Stomach (tissue), 9 donors: Measurements from ENCODE around the gene DLG2. TPM values are rescaled to one million over a fixed set of nuclear protein-coding genes. Genes with fewer than 3 reads are reported as not detected.
A peak's percentile ranks its signal among the peaks of the same experiment; 100 is the strongest.

Experiments
- DNase-seq, 2 donors: peaks; one replicate each; pipeline versions ENCODE4 v3.0.0 to v3.0.0-alpha.2; 2013 to 2019
- H3K27ac ChIP-seq, 5 donors: fragments of 200-600 bp in 4 of 5; sonication (generic) in 4 of 5; one replicate each; pipeline ENCODE4 v1.5.1; 2013 to 2019; ENCODE audit warnings: mild to moderate bottlenecking in 1 of 5, moderate library complexity in 1 of 5
- H3K27me3 ChIP-seq, 3 donors: fragments of 200-600 bp; sonication (generic); one replicate each; pipeline ENCODE4 v1.5.1; 2017 to 2019; ENCODE audit warnings: mixed run types in 1 of 3
- H3K36me3 ChIP-seq, 4 donors: fragments of 200-600 bp; sonication (generic); 1 replicate in 3 of 4; 2 replicates in 1 of 4; pipeline ENCODE4 v1.5.1; 2016 to 2019
- H3K4me1 ChIP-seq, 4 donors: fragments of 200-600 bp; sonication (generic); one replicate each; pipeline ENCODE4 v1.5.1; 2016 to 2019
- H3K4me3 ChIP-seq, 4 donors: fragments of 200-600 bp; sonication (generic) in 3 of 4; one replicate each; pipeline ENCODE4 v1.5.1; 2016 to 2019; ENCODE audit warnings: mild to moderate bottlenecking in 1 of 4
- H3K9me3 ChIP-seq, 4 donors: fragments of 200-600 bp; sonication (generic); one replicate each; pipeline ENCODE4 v1.5.1; 2016 to 2019
- EP300 ChIP-seq: sonication (generic); formaldehyde crosslinking; IDR thresholded peaks from one replicate; pipeline ENCODE4 v1.6.1; 2017; ENCODE audit warnings: antibody characterized with exemption
- POLR2A ChIP-seq, 4 donors: fragments of 450-650 bp; IDR thresholded peaks; one replicate each; pipeline ENCODE4 v1.6.1; 2016; ENCODE audit warnings: antibody characterized with exemption in 4 of 4, control low read depth in 2 of 4, mild to moderate bottlenecking in 1 of 4, moderate library complexity in 1 of 4
- POLR2AphosphoS5 ChIP-seq, 3 donors: sonication (generic); formaldehyde crosslinking; IDR thresholded peaks; one replicate each; pipeline ENCODE4 v1.6.1; 2016; ENCODE audit warnings: antibody characterized with exemption in 3 of 3
- WGBS, 5 donors: extraction: QIAGEN DNeasy Blood & Tissue Kit in 3 of 5; methylation state at CpG; one replicate each; pipeline versions ENCODE4 v1.1.5 to v1.1.7; 2013 to 2018; 5-methylcytosine and 5-hydroxymethylcytosine counted together
- intact Hi-C: fragments of 100-400 bp; cut with DNase I; formaldehyde crosslinking; loops from one replicate; pipeline ENCODE4 v1.15.1; 2023; ENCODE audit warnings: low total_unique reads
- polyA plus RNA-seq, 3 donors: library from polyadenylated mRNA; stranded (reverse); fragments of 200-250 nt; gene quantifications; one replicate each; pipeline ENCODE4 v1.2.3, GENCODE V29; 2013
- total RNA-seq, 5 donors: library from RNA; depleted of rRNA; stranded (reverse); fragments of >200 nt; gene quantifications; one replicate each; pipeline versions ENCODE4 v1.1.0 to v1.2.3, GENCODE V29; 2014 to 2016
- TF ChIP-seq, protein P1 (sequence below), 7 experiments: fragments of 450-650 bp in 4 of 7; fragments of 200-600 bp in 3 of 7; sonication (generic) in 3 of 7; IDR thresholded peaks; one replicate each; pipeline ENCODE4 v1.5.1; 2016 to 2019; ENCODE audit warnings: antibody characterized with exemption in 7 of 7, control low read depth in 2 of 7, mild to moderate bottlenecking in 1 of 7
- donor health status: healthy with polysubstance abuse.
- donor health status: Bipolar disorder and iron deficiency.
- donor health status: healthy.

Gene DLG2
- total and polyA plus RNA-seq, 8 donors, result 1.3 to 19.1 (median 3.5) TPM

DNA sequence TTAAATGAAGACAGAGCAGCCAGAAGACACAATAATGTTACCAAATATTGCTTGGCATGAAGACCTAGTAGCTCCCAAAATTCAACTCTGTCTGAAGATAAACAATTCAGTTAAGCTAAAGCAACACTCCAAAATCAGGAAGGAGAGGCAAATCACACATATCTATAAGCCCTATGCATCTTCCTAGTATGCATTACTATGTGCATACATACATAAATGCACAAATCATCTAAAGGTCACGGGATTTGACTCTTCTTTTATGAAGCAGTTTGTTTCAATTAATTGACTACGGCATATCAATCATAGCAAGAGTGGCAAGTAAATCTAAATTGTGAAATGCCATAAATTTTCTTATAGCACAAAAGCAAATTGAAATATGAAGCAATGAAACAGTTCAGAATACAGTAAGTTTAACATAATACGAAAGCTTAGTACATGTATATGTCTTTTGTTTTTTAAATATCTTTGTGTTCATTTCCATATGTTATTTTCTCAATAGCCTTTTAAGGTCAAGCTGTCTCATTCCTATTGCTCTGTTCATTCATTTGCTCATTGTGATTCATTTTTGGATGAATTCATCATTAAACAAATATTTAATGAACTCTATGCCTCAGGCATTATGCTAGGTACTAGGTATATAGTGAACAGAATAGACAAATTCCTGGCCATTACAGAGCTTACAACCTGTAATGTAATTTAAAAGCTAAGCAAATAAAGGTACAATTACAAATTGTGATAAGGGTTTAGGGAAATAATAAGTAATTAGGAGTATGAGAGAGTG is 540.5 kb downstream of the DLG2 start:
- 78 to 92% (median 85%) methylated on average over 3 of the region's 3 CpGs for WGBS, 5 donors
- no peaks in the 10 kb centered on the region for H3K36me3 ChIP-seq
- intact Hi-C loops, result no loop called here
- no peak for DNase-seq
- H3K27me3 ChIP-seq, result no peaks in the 10 kb centered on the region
- no peak overlapping the region for H3K27ac ChIP-seq
- no peaks in the 10 kb centered on the region for H3K4me1 ChIP-seq
- no peak for TF ChIP-seq POLR2A (IDR thresholded peaks at IDR 0.05)
- no peak for TF ChIP-seq EP300
- TF ChIP-seq, protein P1, sequence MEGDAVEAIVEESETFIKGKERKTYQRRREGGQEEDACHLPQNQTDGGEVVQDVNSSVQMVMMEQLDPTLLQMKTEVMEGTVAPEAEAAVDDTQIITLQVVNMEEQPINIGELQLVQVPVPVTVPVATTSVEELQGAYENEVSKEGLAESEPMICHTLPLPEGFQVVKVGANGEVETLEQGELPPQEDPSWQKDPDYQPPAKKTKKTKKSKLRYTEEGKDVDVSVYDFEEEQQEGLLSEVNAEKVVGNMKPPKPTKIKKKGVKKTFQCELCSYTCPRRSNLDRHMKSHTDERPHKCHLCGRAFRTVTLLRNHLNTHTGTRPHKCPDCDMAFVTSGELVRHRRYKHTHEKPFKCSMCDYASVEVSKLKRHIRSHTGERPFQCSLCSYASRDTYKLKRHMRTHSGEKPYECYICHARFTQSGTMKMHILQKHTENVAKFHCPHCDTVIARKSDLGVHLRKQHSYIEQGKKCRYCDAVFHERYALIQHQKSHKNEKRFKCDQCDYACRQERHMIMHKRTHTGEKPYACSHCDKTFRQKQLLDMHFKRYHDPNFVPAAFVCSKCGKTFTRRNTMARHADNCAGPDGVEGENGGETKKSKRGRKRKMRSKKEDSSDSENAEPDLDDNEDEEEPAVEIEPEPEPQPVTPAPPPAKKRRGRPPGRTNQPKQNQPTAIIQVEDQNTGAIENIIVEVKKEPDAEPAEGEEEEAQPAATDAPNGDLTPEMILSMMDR (IDR thresholded peaks at IDR 0.05), result no peak
- no peak for TF ChIP-seq POLR2AphosphoS5 (IDR thresholded peaks at IDR 0.05)
- H3K9me3 ChIP-seq, result peaks cover 0 to under 1% (median 0%) of the 10 kb centered on the region in 4 donors
- H3K4me3 ChIP-seq, result no peak overlapping the region

DNA sequence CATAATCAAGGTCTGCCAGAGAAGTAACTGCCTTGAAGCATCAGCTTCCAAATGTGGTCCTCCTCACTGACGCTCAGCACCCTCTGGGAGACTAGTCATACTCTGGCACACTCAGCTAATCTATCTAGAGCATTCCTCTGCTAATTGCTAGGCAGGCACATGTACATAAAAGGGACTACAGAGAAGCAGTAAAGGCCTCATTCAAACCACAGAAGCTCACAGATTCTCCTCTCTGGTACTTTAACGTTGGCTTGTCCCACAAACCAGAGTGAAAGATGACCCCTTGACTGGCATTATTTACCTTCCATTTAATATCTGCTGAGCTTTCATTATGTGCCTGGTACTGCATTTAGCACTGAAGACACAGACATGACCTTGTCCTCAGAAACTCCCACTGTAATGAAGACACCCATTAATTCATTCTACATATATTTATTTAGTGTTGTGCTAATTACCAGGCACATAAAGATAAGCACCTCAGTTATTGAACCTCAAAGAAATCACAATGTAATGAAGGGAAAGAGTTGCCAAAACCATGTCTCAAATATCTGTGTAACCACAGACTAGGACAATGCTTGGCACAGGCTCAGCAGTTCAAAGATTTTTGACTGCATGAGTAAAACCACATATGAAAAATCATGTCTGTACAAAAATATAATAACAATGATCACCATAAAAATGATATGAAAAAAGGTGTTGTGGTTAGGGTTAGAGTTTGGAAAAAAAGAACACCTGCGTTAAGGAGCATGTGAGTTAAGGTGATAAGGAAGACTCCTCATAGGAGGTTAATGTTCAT is 550.4 kb downstream of the DLG2 start:
- no peaks in the 10 kb centered on the region for H3K27me3 ChIP-seq
- TF ChIP-seq, protein P1 (IDR thresholded peaks at IDR 0.05), result no peak
- TF ChIP-seq POLR2A (IDR thresholded peaks at IDR 0.05) (no peak), EP300 (no peak), POLR2AphosphoS5 (IDR thresholded peaks at IDR 0.05) (no peak)
- intact Hi-C loops, result no loop called here
- no peak overlapping the region for H3K27ac ChIP-seq
- H3K4me3 ChIP-seq, result no peak overlapping the region
- H3K4me1 ChIP-seq, result no peaks in the 10 kb centered on the region
- 44 to 53% (median 51%) methylated on average over 3 of the region's 3 CpGs for WGBS, 5 donors
- no peaks in the 10 kb centered on the region for H3K36me3 ChIP-seq
- peaks cover 0 to 4% (median 2%) of the 10 kb centered on the region in 4 donors for H3K9me3 ChIP-seq
- peak in 1 of 2 donors; percentile 4 for DNase-seq

DNA sequence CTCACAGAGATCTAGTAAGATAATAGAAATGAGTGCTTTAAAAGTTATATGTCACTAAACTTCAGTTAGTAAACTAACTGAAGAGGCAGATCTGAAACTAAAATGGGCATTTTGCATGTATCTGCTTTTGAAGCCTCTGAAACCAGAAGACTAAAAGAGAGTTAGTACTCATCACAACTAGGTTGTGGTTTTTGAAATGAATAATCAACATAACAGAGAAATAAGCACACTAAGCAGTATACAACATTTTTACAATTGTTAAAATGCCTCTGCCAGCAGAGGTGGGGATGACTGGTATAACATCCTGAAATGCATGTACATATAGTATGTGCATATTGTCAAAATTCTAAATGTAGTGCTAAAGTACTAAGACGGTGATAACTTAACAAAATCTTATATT is 564.5 kb downstream of the DLG2 start:
- no peak for DNase-seq
- H3K27ac ChIP-seq, result no peak overlapping the region
- H3K9me3 ChIP-seq, result peaks cover 0 to 3% (median 0%) of the 10 kb centered on the region in 4 donors
- no peaks in the 10 kb centered on the region for H3K27me3 ChIP-seq
- WGBS, 5 donors, result 75 to 90% (median 83%) methylated on average over 1 of the region's 1 CpG
- intact Hi-C loops, result no loop called here
- TF ChIP-seq, protein P1 (IDR thresholded peaks at IDR 0.05), result no peak
- TF ChIP-seq POLR2A (IDR thresholded peaks at IDR 0.05) (no peak), POLR2AphosphoS5 (IDR thresholded peaks at IDR 0.05) (no peak), EP300 (no peak)
- no peak overlapping the region for H3K4me3 ChIP-seq
- H3K4me1 ChIP-seq, result no peaks in the 10 kb centered on the region
- H3K36me3 ChIP-seq, result no peaks in the 10 kb centered on the region

DNA sequence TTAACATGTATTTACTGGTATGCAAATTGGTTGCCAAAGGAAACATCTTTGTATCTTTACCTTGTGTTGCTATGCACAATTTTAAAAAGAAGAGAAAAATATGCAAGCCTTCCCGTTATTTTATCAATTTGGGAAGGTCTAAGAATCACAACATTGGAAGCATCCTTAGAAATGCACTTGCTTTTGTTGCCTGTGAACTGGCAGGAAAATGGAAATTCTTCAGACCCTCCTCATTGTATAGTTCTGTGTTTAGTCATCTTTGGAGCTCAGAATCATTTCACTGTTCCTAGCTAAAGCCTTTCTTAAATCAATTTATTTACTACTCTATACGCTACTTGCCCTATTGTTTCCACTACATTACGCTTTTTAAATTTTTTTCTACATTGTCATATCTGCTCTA is 574.5 kb downstream of the DLG2 start:
- TF ChIP-seq EP300 (no peak), POLR2A (IDR thresholded peaks at IDR 0.05) (no peak), POLR2AphosphoS5 (IDR thresholded peaks at IDR 0.05) (no peak)
- TF ChIP-seq, protein P1 (IDR thresholded peaks at IDR 0.05), result no peak
- H3K4me1 ChIP-seq, result no peaks in the 10 kb centered on the region
- WGBS, 5 donors, result 77 to 90% (median 87%) methylated on average over 3 of the region's 3 CpGs
- DNase-seq, result no peak
- no peaks in the 10 kb centered on the region for H3K9me3 ChIP-seq
- H3K27ac ChIP-seq, result no peak overlapping the region
- no peaks in the 10 kb centered on the region for H3K36me3 ChIP-seq
- intact Hi-C loops, result no loop called here
- H3K27me3 ChIP-seq, result no peaks in the 10 kb centered on the region
- H3K4me3 ChIP-seq, result no peak overlapping the region
